K562 (cell line): ENCODE measurements around the gene PRR14L. TPM values are rescaled to one million over a fixed set of nuclear protein-coding genes. Genes with fewer than 3 reads are reported as not detected.

Experiments used
- ATAC-seq: fragments of 200-7000 bp; cut with Tn5 transposase; 3 replicates; pipeline ENCODE4 v1.9.1; 2020; ENCODE audit warnings: moderate library complexity
- BruUV-seq: library from RNA; stranded (reverse); fragments of 400-500 nt; replicated peaks from 2 replicates; lab custom pipeline; 2021; lab: Mats Ljungman, UMichigan
- CTCF ChIA-PET: fragments of 300-600 bp; formaldehyde crosslinking; extraction: SDS; loops from one replicate; lab custom pipeline; 2021; ENCODE audit warnings: low intra/inter-chr PET ratio; lab: Yijun Ruan, JAX
- POLR2A ChIA-PET: fragments of 300-600, 350-650 bp; sonication (Branson Sonifier 250); formaldehyde crosslinking; extraction: SDS; loops from one replicate; lab custom pipeline; 2021; ENCODE audit warnings: antibody characterized with exemption, inconsistent platforms; lab: Yijun Ruan, JAX
- DNase-seq, 4 experiments: peaks; one replicate each; pipeline versions ENCODE4 v3.0.0 to v3.0.0-alpha.2; 2011 to 2018; ENCODE audit warnings: low spot score in 3 of 4, mixed read lengths in 3 of 4; ENCODE audit errors: extremely low read depth in 1 of 4
- FAIRE-seq: peaks from 2 replicates; lab custom pipeline; 2011; peaks lifted over from hg19 to GRCh38; lab: Jason Lieb, UNC
- H2AFZ ChIP-seq: 2 replicates; pipeline ENCODE4 v1.6.0; 2011; ENCODE audit warnings: low read depth, low read length, control low read depth, inconsistent platforms
- H3K27ac ChIP-seq: fragments of 200-600 bp; 3 replicates; pipeline ENCODE4 v1.8.0; 2011; ENCODE audit warnings: low read depth, mild to moderate bottlenecking, control low read depth, inconsistent platforms, low read length, moderate library complexity, mixed read lengths; ENCODE audit errors: extremely low read depth
- H3K27me3 ChIP-seq, 2 experiments: fragments of 300-600 bp in 1 of 2; 2 replicates in 1 of 2; 3 replicates in 1 of 2; pipeline versions ENCODE4 v1.6.0 to v1.8.0; 2011; ENCODE audit warnings: inconsistent platforms in 2 of 2, low read length in 2 of 2, mild to moderate bottlenecking in 1 of 2, mixed read lengths in 1 of 2, moderate library complexity in 1 of 2; ENCODE audit not compliant: control insufficient read depth in 2 of 2, insufficient read depth in 2 of 2
- H3K36me3 ChIP-seq: fragments of 300-600 bp; 3 replicates; pipeline ENCODE4 v1.8.0; 2011; ENCODE audit warnings: mild to moderate bottlenecking, low read length, inconsistent platforms; ENCODE audit not compliant: control insufficient read depth, insufficient read depth
- H3K4me1 ChIP-seq, 2 experiments: fragments of 200-600 bp in 1 of 2; replicated peaks in 1 of 2; 2 replicates in 1 of 2; 3 replicates in 1 of 2; pipeline versions ENCODE4 v1.5.1 to v1.8.0; 2011; ENCODE audit warnings: inconsistent platforms in 2 of 2, low read length in 2 of 2, mild to moderate bottlenecking in 1 of 2, mixed read lengths in 1 of 2, moderate library complexity in 1 of 2; ENCODE audit not compliant: control insufficient read depth in 2 of 2, insufficient read depth in 2 of 2
- H3K4me2 ChIP-seq: 2 replicates; pipeline ENCODE4 v1.6.1; 2011; ENCODE audit warnings: low read length, control low read depth, inconsistent platforms, mixed read lengths; ENCODE audit not compliant: insufficient read depth
- H3K4me3 ChIP-seq: fragments of 200-600 bp; sonication (generic), shearing (Covaris generic); 2 replicates; pipeline ENCODE4 v1.5.1; 2016; ENCODE audit warnings: control low read depth, inconsistent platforms
- H3K79me2 ChIP-seq: fragments of 200-600 bp; 3 replicates; pipeline ENCODE4 v1.8.0; 2011; ENCODE audit warnings: low read length, inconsistent platforms; ENCODE audit not compliant: control insufficient read depth, insufficient read depth
- H3K9ac ChIP-seq, 2 experiments: 2 replicates each; pipeline versions ENCODE4 v1.6.0 to v1.6.1; 2011; ENCODE audit warnings: low read depth in 2 of 2, low read length in 2 of 2, control low read depth in 1 of 2, inconsistent platforms in 1 of 2, mild to moderate bottlenecking in 1 of 2, mixed read lengths in 1 of 2; ENCODE audit not compliant: insufficient read depth in 1 of 2
- H3K9me1 ChIP-seq: one replicate; pipeline ENCODE4 v1.6.0; 2011; ENCODE audit warnings: inconsistent platforms, mild to moderate bottlenecking, low read length, moderate library complexity; ENCODE audit not compliant: control insufficient read depth, insufficient read depth
- H3K9me3 ChIP-seq: replicated peaks from 2 replicates; pipeline ENCODE4 v1.5.1; 2011; ENCODE audit warnings: low read depth, low read length, inconsistent platforms; ENCODE audit not compliant: control insufficient read depth, insufficient read depth
- H4K20me1 ChIP-seq: replicated peaks from 2 replicates; pipeline ENCODE4 v1.6.1; 2011; ENCODE audit warnings: low read length, inconsistent platforms, mixed read lengths; ENCODE audit not compliant: control insufficient read depth, insufficient read depth
- AFF1 ChIP-seq, 2 experiments: fragments of 450-650 bp; IDR thresholded peaks; 2 replicates each; pipeline ENCODE4 v1.6.1; 2018; ENCODE audit warnings: mild to moderate bottlenecking in 2 of 2, low read depth in 1 of 2; ENCODE audit not compliant: partially characterized antibody in 2 of 2
- HNRNPK ChIP-seq: fragments of 200-400 bp; formaldehyde crosslinking; IDR thresholded peaks from one replicate; pipeline ENCODE4 v1.6.1; 2018; ENCODE audit warnings: mild to moderate bottlenecking, low read depth, low read length; ENCODE audit not compliant: poor library complexity, severe bottlenecking
- MXI1 ChIP-seq: IDR thresholded peaks from 2 replicates; pipeline ENCODE4 v1.6.1; 2011; ENCODE audit warnings: low read depth, mild to moderate bottlenecking, improper control_type of control experiment, low read length
- NR2C2 ChIP-seq, 2 experiments: fragments of 200-800 bp in 1 of 2; sonication (Bioruptor generic) in 1 of 2; sonication (generic) in 1 of 2; formaldehyde crosslinking in 1 of 2; IDR thresholded peaks; 2 replicates each; pipeline versions ENCODE4 v1.6.1 to v1.8.0; 2016 to 2022; ENCODE audit warnings: mild to moderate bottlenecking in 1 of 2, missing compliant biosample characterization in 1 of 2, missing genetic modification characterization in 1 of 2, missing genetic modification reagents in 1 of 2
- RNF219 ChIP-seq: fragments of 250-450 bp; sonication (Bioruptor Pico); IDR thresholded peaks from 2 replicates; pipeline ENCODE4 v1.5.0; 2022; ENCODE audit warnings: mild to moderate bottlenecking
- SETDB1 ChIP-seq: IDR thresholded peaks from one replicate; pipeline ENCODE4 v1.6.1; 2012; ENCODE audit warnings: low read length, control low read depth, inconsistent platforms
- SREBF2 ChIP-seq: sonication (generic); formaldehyde crosslinking; IDR thresholded peaks from 2 replicates; pipeline ENCODE4 v1.4.0; 2020; ENCODE audit warnings: mild to moderate bottlenecking, missing genetic modification reagents
- ZFP36 ChIP-seq: fragments of 150-350 bp; IDR thresholded peaks from 2 replicates; pipeline ENCODE4 v1.6.1; 2018; ENCODE audit warnings: low read length, low read depth; ENCODE audit not compliant: partially characterized antibody
- ZFX ChIP-seq: sonication (generic); formaldehyde crosslinking; IDR thresholded peaks from 2 replicates; pipeline ENCODE4 v1.8.0; 2022; ENCODE audit warnings: mild to moderate bottlenecking, missing genetic modification reagents, moderate library complexity
- ZNF408 ChIP-seq: fragments of 250-450 bp; sonication (Bioruptor Pico); IDR thresholded peaks from 2 replicates; pipeline ENCODE4 v1.4.0; 2020; ENCODE audit warnings: low read depth, mild to moderate bottlenecking, moderate library complexity
- WGBS: fragments of 100-300 bp; shearing (Covaris generic); methylation state at CpG from one replicate; pipeline ENCODE4 v1.1.6; 2016; ENCODE audit warnings: low coverage, mixed read lengths; ENCODE audit not compliant: insufficient coverage; ENCODE audit errors: missing lambda C conversion rate; 5-methylcytosine and 5-hydroxymethylcytosine counted together
- in situ Hi-C: fragments of 300-500 bp; cut with MboI; formaldehyde crosslinking; loops from 4 replicates; pipeline ENCODE4 v1.15.0; 2018; ENCODE audit warnings: inconsistent platforms, mixed read lengths
- intact Hi-C: fragments of 100-400 bp; cut with micrococcal nuclease; formaldehyde crosslinking; loops from 2 replicates; pipeline ENCODE4 v1.14.2; 2022
- polyA plus RNA-seq, 8 experiments: library from polyadenylated mRNA; depleted of rRNA in 4 of 8; stranded (reverse) in 5 of 8; unstranded in 3 of 8; fragments of >200 nt; fragmentation: Nextera tagmentation in 2 of 8; fragmentation: Illumina TruSeq in 1 of 8; extraction: Ambion mirVana in 2 of 8; extraction: Trizol in 1 of 8; gene quantifications; 2 replicates each; pipeline versions ENCODE4 v1.2.1 to v1.2.3, GENCODE V29; 2011 to 2014; ENCODE audit warnings: inconsistent platforms in 1 of 8, missing spikeins in 1 of 8
- total RNA-seq, 7 experiments: library from RNA; depleted of rRNA in 6 of 7; stranded (reverse); fragments of >200 nt in 6 of 7; fragmentation: Illumina TruSeq in 2 of 7; extraction: Trizol in 2 of 7; gene quantifications; 2 replicates each; pipeline versions ENCODE4 v1.2.1 to v1.2.3, GENCODE V29; 2011 to 2021; ENCODE audit warnings: low replicate concordance in 1 of 7

The PRR14L gene
- total and polyA plus RNA-seq, 9 of the 15 experiments (the other 6 are each of a cell fraction or from before 2014, with no cell fraction given) = 2.8 to 36.3 (median 12.3) TPM

GRCh38 chr22:31683181-31684105, 66.5 kb downstream of the PRR14L start:
- CTCF ChIA-PET = no interaction called here
- Histone ChIP-seq H3K4me1 (no peaks in the 10 kb centered on the region; a peak in 1 of 5 replicates), H3K4me3 (no peak overlapping the region), H3K9ac (no peak overlapping the region), H3K36me3 (peaks cover 41% of the 10 kb centered on the region; the same call in 2 of the 3 replicates), H3K27me3 (no peaks in the 10 kb centered on the region), H3K27ac (no peak overlapping the region), H3K4me2 (no peak overlapping the region), H3K79me2 (no peaks in the 10 kb centered on the region), H3K9me1 (no peaks in the 10 kb centered on the region), H2AFZ (no peak overlapping the region), H3K9me3 (no peaks in the 10 kb centered on the region), H4K20me1 (no peaks in the 10 kb centered on the region)
- DNase-seq (no peak), FAIRE-seq (no peak), ATAC-seq (no peak)
- in situ Hi-C loops (no loop called here), intact Hi-C loops (no loop called here)
- TSS peak; percentile 21 for BruUV-seq
- WGBS = 80% methylated on average over 11 of the region's 13 CpGs
- POLR2A ChIA-PET = interaction anchor here (0.6 to 0.8 kb wide), 2 partner anchors 18 to 23 kb away, joined by 3 read pairs; no protein-coding TSS in a partner anchor
- no peak for TF ChIP-seq HNRNPK
- no peak for TF ChIP-seq ZFX
- no peak for TF ChIP-seq MXI1
- TF ChIP-seq NR2C2 (CRISPR knock-in tag; IDR thresholded peaks at IDR 0.05) = no peak
- TF ChIP-seq NR2C2 (tag; IDR thresholded peaks at IDR 0.05) = no peak
- no peak for TF ChIP-seq RNF219 (CRISPR knock-in tag)
- TF ChIP-seq AFF1 (IDR thresholded peaks at IDR 0.05; ENCODE audit: low read depth in 1 of 2, partially characterized antibody in 2 of 2) = no peak
- no peak for TF ChIP-seq SREBF2 (CRISPR knock-in tag)
- TF ChIP-seq SETDB1 = no peak
- TF ChIP-seq ZNF408 (CRISPR knock-in tag) = no peak
- TF ChIP-seq ZFP36 = no peak
